Natural killer cell (primary cell): ENCODE results near the gene PLPPR2. TPM values are rescaled to one million over a fixed set of nuclear protein-coding genes. Genes with fewer than 3 reads are reported as not detected.
"Not testable (repeated sequence)": the region's sequence is repeated elsewhere in the genome, so short reads cannot be mapped to it uniquely, and the experiment has no call there.

Experiments used
- ATAC-seq, 3 donors: fragments of 150-1000 bp in 2 of 3; fragments of 200-7000 bp in 1 of 3; cut with Tn5 transposase; 1 replicate in 1 of 3; 2 replicates in 2 of 3; pipeline ENCODE4 v1.10.0; 2021; ENCODE audit warnings: mild to moderate bottlenecking in 2 of 3, moderate library complexity in 2 of 3
- DNase-seq, 2 donors: peaks; one replicate each; pipeline versions ENCODE4 v3.0.0 to v3.0.0-alpha.2; 2013 to 2021; ENCODE audit warnings: mixed read lengths in 1 of 2
- H3K27ac ChIP-seq: one replicate; pipeline ENCODE4 v1.5.1; 2013; ENCODE audit warnings: mild to moderate bottlenecking, low read length
- H3K27me3 ChIP-seq: one replicate; pipeline ENCODE4 v1.6.1; 2013; ENCODE audit warnings: low read length; ENCODE audit not compliant: control insufficient read depth, insufficient read depth
- H3K36me3 ChIP-seq: one replicate; pipeline ENCODE4 v1.6.1; 2013; ENCODE audit warnings: low read length; ENCODE audit not compliant: control insufficient read depth, insufficient read depth
- H3K4me1 ChIP-seq: one replicate; pipeline ENCODE4 v1.6.1; 2013; ENCODE audit warnings: low read length; ENCODE audit not compliant: control insufficient read depth, insufficient read depth
- H3K4me3 ChIP-seq: one replicate; pipeline ENCODE4 v1.5.1; 2013; ENCODE audit warnings: low read length
- H3K9me3 ChIP-seq: one replicate; pipeline ENCODE4 v1.6.1; 2013; ENCODE audit warnings: low read length; ENCODE audit not compliant: control insufficient read depth, insufficient read depth
- H3K27ac Mint-ChIP-seq, 2 donors: one replicate each; pipeline ENCODE4 v1.8.0; 2022; ENCODE audit warnings: mild to moderate bottlenecking in 2 of 2, mixed read lengths in 2 of 2, moderate library complexity in 1 of 2
- H3K27me3 Mint-ChIP-seq, 2 donors: one replicate each; pipeline ENCODE4 v1.8.0; 2022; ENCODE audit warnings: low read depth in 2 of 2, mixed read lengths in 2 of 2
- H3K36me3 Mint-ChIP-seq: one replicate; pipeline ENCODE4 v1.8.0; 2022; ENCODE audit warnings: mixed read lengths
- H3K4me1 Mint-ChIP-seq, 2 donors: one replicate each; pipeline ENCODE4 v1.8.0; 2022; ENCODE audit warnings: mixed read lengths in 2 of 2
- H3K4me3 Mint-ChIP-seq: one replicate; pipeline ENCODE4 v1.8.0; 2022; ENCODE audit warnings: mild to moderate bottlenecking, moderate library complexity, mixed read lengths
- H3K9me3 Mint-ChIP-seq, 2 donors: one replicate each; pipeline ENCODE4 v1.8.0; 2022; ENCODE audit warnings: mixed read lengths in 2 of 2
- CTCF ChIP-seq: fragments of 200-600 bp; IDR thresholded peaks from one replicate; pipeline ENCODE4 v1.8.0; 2022; ENCODE audit warnings: antibody characterized with exemption
- WGBS: methylation state at CpG from one replicate; pipeline ENCODE4 v1.1.7; 2013; ENCODE audit warnings: missing lambda C conversion rate; ENCODE audit not compliant: insufficient coverage; 5-methylcytosine and 5-hydroxymethylcytosine counted together
- intact Hi-C: fragments of 100-400 bp; cut with micrococcal nuclease; formaldehyde crosslinking; loops from one replicate; pipeline ENCODE4 v1.14.2; 2022
- total RNA-seq, 4 donors: library from RNA; stranded (reverse); fragments of 120-200 nt in 1 of 4; gene quantifications; one replicate each; pipeline versions ENCODE4 v1.2.3 to v1.2.4, GENCODE V29; 2013 to 2022

Gene PLPPR2
- total RNA-seq, 3 donors from 2014 or later (not counting 1 experiment from before 2014, with no cell fraction given) = 13.3 to 21.1 (median 16.1) TPM

- ATAC-seq (peak in 2 of 3 donors; percentile 21 to 42), DNase-seq (peak in 1 of 2 donors; percentile 56)
- H3K9me3 ChIP-seq = no peaks in the 10 kb centered on the region
- H3K27me3 ChIP-seq = peaks cover 2% of the 10 kb centered on the region
- no peaks in the 10 kb centered on the region for H3K36me3 ChIP-seq
- Mint-ChIP-seq H3K4me1 (no peaks in the 10 kb centered on the region), H3K27ac (no peak overlapping the region), H3K36me3 (no peaks in the 10 kb centered on the region), H3K27me3 (peaks cover 0 to 4% of the 10 kb centered on the region in 2 donors), H3K4me3 (no peak overlapping the region), H3K9me3 (no peaks in the 10 kb centered on the region)
- WGBS = 40% methylated on average over 44 of the region's 44 CpGs
- H3K27ac ChIP-seq = no peak overlapping the region
- TF ChIP-seq CTCF = no peak
- intact Hi-C loops = no loop called here
- peaks cover 4% of the 10 kb centered on the region for H3K4me1 ChIP-seq
- H3K4me3 ChIP-seq = no peak overlapping the region
Measured at GRCh38 chr19:11405846-11406643, 50.8 kb downstream of the PLPPR2 start.

- not testable (repeated sequence) for H3K27me3 ChIP-seq
Measured at GRCh38 chr19:11406703-11407236, 51.5 kb downstream of the PLPPR2 start.

GRCh38 chr19:11408591-11408990, 53.4 kb downstream of the PLPPR2 start:
- H3K4me3 ChIP-seq = no peak overlapping the region
- Mint-ChIP-seq H3K4me3 (no peak overlapping the region), H3K27ac (no peak overlapping the region), H3K36me3 (no peaks in the 10 kb centered on the region), H3K9me3 (no peaks in the 10 kb centered on the region), H3K4me1 (no peaks in the 10 kb centered on the region), H3K27me3 (peaks cover 0 to 4% of the 10 kb centered on the region in 2 donors)
- H3K27me3 ChIP-seq = peaks cover 2% of the 10 kb centered on the region
- no peaks in the 10 kb centered on the region for H3K36me3 ChIP-seq
- intact Hi-C loops = no loop called here
- no peak for TF ChIP-seq CTCF
- 80% methylated on average over 3 of the region's 4 CpGs for WGBS
- no peaks in the 10 kb centered on the region for H3K9me3 ChIP-seq
- no peak for DNase-seq
- H3K4me1 ChIP-seq = peaks cover 4% of the 10 kb centered on the region
- no peak overlapping the region for H3K27ac ChIP-seq
- no peak for ATAC-seq

More at GRCh38 chr19:11406703-11407236, 51.5 kb downstream of the PLPPR2 start:
- H3K36me3 Mint-ChIP-seq, H3K36me3 ChIP-seq, H3K4me1 Mint-ChIP-seq, H3K9me3 ChIP-seq, H3K27ac Mint-ChIP-seq, H3K27me3 Mint-ChIP-seq, H3K4me1 ChIP-seq, ATAC-seq, intact Hi-C loops, H3K4me3 ChIP-seq, DNase-seq, H3K27ac ChIP-seq, H3K4me3 Mint-ChIP-seq, H3K9me3 Mint-ChIP-seq: not testable (repeated sequence)
- 80% methylated on average over 12 of the region's 12 CpGs for WGBS

- Mint-ChIP-seq H3K4me3 (no peak overlapping the region), H3K27ac (no peak overlapping the region), H3K4me1 (no peaks in the 10 kb centered on the region), H3K27me3 (peaks cover 0 to 4% of the 10 kb centered on the region in 2 donors), H3K9me3 (no peaks in the 10 kb centered on the region), H3K36me3 (no peaks in the 10 kb centered on the region)
- no peak for TF ChIP-seq CTCF
- no peak for DNase-seq
- Histone ChIP-seq H3K4me3 (no peak overlapping the region), H3K4me1 (peaks cover 4% of the 10 kb centered on the region), H3K36me3 (no peaks in the 10 kb centered on the region), H3K27ac (no peak overlapping the region), H3K9me3 (no peaks in the 10 kb centered on the region), H3K27me3 (peaks cover 2% of the 10 kb centered on the region)
- 87% methylated on average over 8 of the region's 8 CpGs for WGBS
- ATAC-seq = no peak
- intact Hi-C loops = no loop called here
Measured at GRCh38 chr19:11410682-11411081, 55.5 kb downstream of the PLPPR2 start.
